GM18519 (cell line): ENCODE data around the gene ROCK2.

Source experiments
- ATAC-seq: cut with Tn5 transposase; IDR thresholded peaks from one replicate; pipeline ENCODE4 v1.9.1; 2021; ENCODE audit warnings: mild to moderate bottlenecking, moderate library complexity; ENCODE audit not compliant: unreplicated experiment, low FRiP score

ROCK2 gene

GRCh38 chr2:11314487-11314886 is 29.9 kb downstream of the ROCK2 start:
- no peak for ATAC-seq

GRCh38 chr2:11312770-11313471 is 31.5 kb downstream of the ROCK2 start:
- ATAC-seq: no peak

GRCh38 chr2:11311543-11311942 is 32.9 kb downstream of the ROCK2 start:
- no peak for ATAC-seq

- ATAC-seq: no peak
These were observed 34.2 kb downstream of the ROCK2 start for GRCh38 chr2:11310212-11310611.

- ATAC-seq: no peak
These were observed 34.7 kb downstream of the ROCK2 start for GRCh38 chr2:11309706-11310105.

GRCh38 chr2:11307764-11308415 is 36.5 kb downstream of the ROCK2 start:
- ATAC-seq: no peak

GRCh38 chr2:11305958-11306357 is 38.5 kb downstream of the ROCK2 start:
- no peak for ATAC-seq

- ATAC-seq: no peak
These were observed 39.1 kb downstream of the ROCK2 start for GRCh38 chr2:11305338-11305737.

- no peak for ATAC-seq
These were observed 40.0 kb downstream of the ROCK2 start for GRCh38 chr2:11304476-11304875.

- ATAC-seq: no peak
These were observed 41.0 kb downstream of the ROCK2 start for GRCh38 chr2:11303290-11304013.

GRCh38 chr2:11299439-11299838 is 45.0 kb downstream of the ROCK2 start:
- no peak for ATAC-seq

- ATAC-seq: no peak
These were observed 45.8 kb downstream of the ROCK2 start for GRCh38 chr2:11298592-11298991.

GRCh38 chr2:11296401-11296800 is 48.0 kb downstream of the ROCK2 start:
- no peak for ATAC-seq

- no peak for ATAC-seq
These were observed 51.8 kb downstream of the ROCK2 start for GRCh38 chr2:11292464-11293255.

- ATAC-seq: no peak
These were observed 53.7 kb downstream of the ROCK2 start for GRCh38 chr2:11290713-11291112.

- no peak for ATAC-seq
These were observed 54.2 kb downstream of the ROCK2 start for GRCh38 chr2:11290211-11290610.

- no peak for ATAC-seq
These were observed 56.0 kb downstream of the ROCK2 start for GRCh38 chr2:11288431-11288830.

- no peak for ATAC-seq
These were observed 57.7 kb downstream of the ROCK2 start for GRCh38 chr2:11286749-11287148.

GRCh38 chr2:11286323-11286722 is 58.1 kb downstream of the ROCK2 start:
- no peak for ATAC-seq

GRCh38 chr2:11285499-11285898 is 58.9 kb downstream of the ROCK2 start:
- no peak for ATAC-seq

- ATAC-seq: no peak
These were observed 63.2 kb downstream of the ROCK2 start for GRCh38 chr2:11281186-11281585.
